HL-60 (cell line): ENCODE measurements around the gene CYP27B1.

Experiments
- DNase-seq, 2 experiments: peaks; one replicate each; pipeline ENCODE4 v3.0.0-alpha.2; 2010 to 2020; ENCODE audit warnings: low read depth in 1 of 2, low spot score in 1 of 2
- H3K27ac ChIP-seq: fragments of 250-450 bp; sonication (Bioruptor Pico); replicated peaks from 2 replicates; pipeline ENCODE4 v1.5.1; 2020; ENCODE audit warnings: mild to moderate bottlenecking, moderate library complexity
- H3K27me3 ChIP-seq: fragments of 250-450 bp; sonication (Bioruptor Pico); 2 replicates; pipeline ENCODE4 v1.5.1; 2021; ENCODE audit warnings: mild to moderate bottlenecking, moderate library complexity; ENCODE audit not compliant: insufficient read depth, poor library complexity, severe bottlenecking
- H3K4me3 ChIP-seq: replicated peaks from 2 replicates; pipeline ENCODE4 v1.5.1; 2011; ENCODE audit warnings: mild to moderate bottlenecking, control low read depth, low read length; ENCODE audit not compliant: insufficient read depth
- CTCF ChIP-seq: IDR thresholded peaks from one replicate; pipeline ENCODE4 v1.5.1; 2011; ENCODE audit warnings: low read length, control low read depth, inconsistent platforms; ENCODE audit not compliant: insufficient read depth
- GABPA ChIP-seq: IDR thresholded peaks from 2 replicates; pipeline ENCODE4 v1.6.1; 2012; ENCODE audit warnings: low read depth
- POLR2AphosphoS5 ChIP-seq: IDR thresholded peaks from 2 replicates; pipeline ENCODE4 v1.6.1; 2012; ENCODE audit warnings: low read depth
- REST ChIP-seq: IDR thresholded peaks from 2 replicates; pipeline ENCODE4 v1.6.1; 2012; ENCODE audit warnings: low read depth; ENCODE audit not compliant: insufficient replicate concordance
- SPI1 ChIP-seq: IDR thresholded peaks from 2 replicates; pipeline ENCODE4 v1.6.1; 2012; ENCODE audit warnings: low read depth, mild to moderate bottlenecking, borderline replicate concordance

Gene CYP27B1

GRCh38 chr12:57743769-57744168 lies 23.1 kb downstream of the CYP27B1 start:
- TF ChIP-seq CTCF (no peak), REST (no peak), POLR2AphosphoS5 (no peak), SPI1 (no peak), GABPA (no peak)
- H3K27me3 ChIP-seq, result no peaks in the 10 kb centered on the region
- no peak for DNase-seq
- no peak overlapping the region for H3K4me3 ChIP-seq
- H3K27ac ChIP-seq, result peak overlapping the region; percentile 84

- H3K4me3 ChIP-seq, result peak overlapping the region; percentile 59
- H3K27me3 ChIP-seq, result no peaks in the 10 kb centered on the region
- DNase-seq, result peak; percentile 73 to 88
- TF ChIP-seq GABPA (no peak), CTCF (peak; percentile 52)
- H3K27ac ChIP-seq, result peak overlapping the region; percentile 52
Observed at GRCh38 chr12:57741844-57742738, 24.8 kb downstream of the CYP27B1 start.

- no peak for TF ChIP-seq GABPA
- no peak for TF ChIP-seq CTCF
- no peak for TF ChIP-seq POLR2AphosphoS5
- TF ChIP-seq SPI1, result no peak
- no peak for TF ChIP-seq REST
- no peak for DNase-seq
- Histone ChIP-seq H3K4me3 (peak overlapping the region; percentile 59), H3K27ac (peak overlapping the region; percentile 52), H3K27me3 (no peaks in the 10 kb centered on the region)
Observed at GRCh38 chr12:57741413-57741789, 25.5 kb downstream of the CYP27B1 start.
